CD4-positive, alpha-beta T cell treated with Interleukin-17A for 1 hour (primary cell): Measurements from ENCODE around the gene TECPR1.

Experiments
- DNase-seq: peaks from one replicate; pipeline ENCODE4 v3.0.0-alpha.2; 2020

TECPR1 gene

GRCh38 chr7:98251601-98252424, at the start of gene TECPR1:
TSS of gene TECPR1 (minus strand) at chr7:98252232. CDS start at chr7:98246146, 6,086 bp downstream.
- peak; percentile 88 for DNase-seq

GRCh38 chr7:98300595-98301372, 48.8 kb upstream of the TECPR1 start:
- no peak for DNase-seq

GRCh38 chr7:98297626-98298286, 45.7 kb upstream of the TECPR1 start:
- DNase-seq = no peak

- no peak for DNase-seq
These were observed 44.8 kb upstream of the TECPR1 start for GRCh38 chr7:98296833-98297232.

GRCh38 chr7:98295467-98296192, 43.6 kb upstream of the TECPR1 start:
- no peak for DNase-seq

GRCh38 chr7:98294798-98295382, 42.9 kb upstream of the TECPR1 start:
- no peak for DNase-seq

GRCh38 chr7:98294326-98294725, 42.3 kb upstream of the TECPR1 start:
- no peak for DNase-seq

- DNase-seq = no peak
These were observed 41.7 kb upstream of the TECPR1 start for GRCh38 chr7:98293746-98294145.

- DNase-seq = no peak
These were observed 41.2 kb upstream of the TECPR1 start for GRCh38 chr7:98293265-98293664.

GRCh38 chr7:98291717-98292116, 39.7 kb upstream of the TECPR1 start:
- DNase-seq = no peak

- no peak for DNase-seq
These were observed 37.4 kb upstream of the TECPR1 start for GRCh38 chr7:98289333-98289875.

- DNase-seq = no peak
These were observed 36.2 kb upstream of the TECPR1 start for GRCh38 chr7:98288064-98288823.

GRCh38 chr7:98287486-98287959, 35.5 kb upstream of the TECPR1 start:
- DNase-seq = no peak

GRCh38 chr7:98286701-98287485, 34.9 kb upstream of the TECPR1 start:
- DNase-seq = no peak

- no peak for DNase-seq
These were observed 34.1 kb upstream of the TECPR1 start for GRCh38 chr7:98286093-98286539.

- DNase-seq = no peak
These were observed 33.4 kb upstream of the TECPR1 start for GRCh38 chr7:98285157-98286092.

GRCh38 chr7:98284335-98285036, 32.5 kb upstream of the TECPR1 start:
- no peak for DNase-seq

- no peak for DNase-seq
These were observed 31.8 kb upstream of the TECPR1 start for GRCh38 chr7:98283887-98284222.
